NB4 (cell line): ENCODE data around the gene FAM184B.

Experiments used
- CTCF ChIP-seq: IDR thresholded peaks from one replicate; pipeline ENCODE4 v1.5.1; 2012; ENCODE audit warnings: low read depth, low read length
- POLR2A ChIP-seq: IDR thresholded peaks from 2 replicates; pipeline ENCODE4 v1.6.1; 2011; ENCODE audit warnings: mild to moderate bottlenecking; ENCODE audit not compliant: insufficient read length; ENCODE audit errors: extremely low read depth

GRCh38 chr4:17680559-17681280 lies 100.7 kb downstream of the FAM184B start:
- TF ChIP-seq CTCF (no peak), POLR2A (no peak)
